Measurements from ENCODE around the gene NRARP.
A peak's percentile ranks its signal among the peaks of the same experiment; 100 is the strongest.

The NRARP gene

GRCh38 chr9:137255448-137256114 is 46.5 kb downstream of the NRARP start:
- no peak for DNase-seq

- peak; percentile 92 for DNase-seq
Measured at GRCh38 chr9:137254624-137255447, 47.2 kb downstream of the NRARP start, which contains the start of gene NELFB. Gene NELFB (plus strand): TSS chr9:137255327.

DNA sequence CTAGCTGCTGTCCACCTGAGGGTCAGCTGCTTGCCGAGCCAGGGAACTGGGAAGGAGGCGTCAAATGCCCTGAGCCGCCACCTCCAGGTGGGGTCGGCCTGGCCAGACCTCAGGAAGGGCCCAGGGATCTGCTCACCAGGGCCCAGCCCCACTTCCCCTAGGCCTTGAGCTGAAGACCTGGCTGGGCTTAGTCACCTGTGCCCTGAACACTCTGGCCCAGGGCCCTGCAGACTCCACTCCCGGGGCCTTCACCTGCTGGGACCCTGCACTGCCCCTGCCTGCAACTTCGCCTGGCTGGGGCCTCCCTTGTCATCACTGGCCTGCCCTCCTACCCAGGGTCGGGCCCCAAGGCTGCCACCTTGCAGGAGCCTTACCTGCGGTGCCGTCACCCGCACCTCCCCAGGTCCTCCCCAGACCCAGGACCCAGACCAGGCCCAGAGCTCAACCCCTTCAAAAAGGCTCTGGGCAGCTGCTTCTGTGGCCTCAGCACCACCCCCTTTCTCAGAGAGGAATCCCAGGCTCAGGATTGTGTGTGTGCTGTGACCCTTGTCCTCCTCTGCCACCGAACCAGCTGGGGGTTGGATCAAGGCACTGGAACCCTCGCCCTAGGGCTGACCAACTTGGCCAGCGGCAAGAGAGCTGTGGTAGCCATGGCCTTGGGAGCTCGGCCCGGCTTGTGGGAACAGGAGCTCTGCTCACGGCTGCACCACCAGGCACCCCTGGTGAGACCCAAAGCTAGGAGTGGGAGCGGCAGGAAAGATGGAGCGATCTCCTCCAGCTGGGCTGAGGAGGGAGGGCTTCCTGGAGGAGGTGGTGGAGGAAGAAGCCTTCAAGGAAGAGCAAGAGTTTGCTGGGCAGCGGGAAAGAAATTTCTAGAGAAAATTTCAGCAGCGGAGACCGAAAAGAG is 48.1 kb downstream of the NRARP start:
- no peak for DNase-seq

GRCh38 chr9:137252555-137253506 is 49.2 kb downstream of the NRARP start:
- no peak for DNase-seq

GRCh38 chr9:137251490-137252268 is 50.4 kb downstream of the NRARP start:
- DNase-seq: no peak

DNA sequence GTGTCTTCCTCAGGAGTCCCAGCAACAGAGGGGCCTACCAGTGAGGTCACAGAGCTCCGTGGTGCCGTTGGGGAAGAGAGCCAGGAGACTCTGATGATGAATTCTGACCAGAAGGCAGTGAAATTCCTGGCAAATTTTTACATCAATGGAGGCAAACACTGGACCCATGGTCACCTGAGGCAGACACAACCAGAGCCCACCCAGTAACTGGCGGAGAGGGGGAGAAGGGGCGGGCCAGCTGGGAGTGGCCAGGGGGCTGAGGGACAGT is 50.9 kb downstream of the NRARP start, which contains the start of gene STPG3:
STPG3 (plus strand) TSS at position 93 of the 268 bp plus-strand sequence; CDS start at position 94, 1 bp downstream.
- no peak for DNase-seq

DNA sequence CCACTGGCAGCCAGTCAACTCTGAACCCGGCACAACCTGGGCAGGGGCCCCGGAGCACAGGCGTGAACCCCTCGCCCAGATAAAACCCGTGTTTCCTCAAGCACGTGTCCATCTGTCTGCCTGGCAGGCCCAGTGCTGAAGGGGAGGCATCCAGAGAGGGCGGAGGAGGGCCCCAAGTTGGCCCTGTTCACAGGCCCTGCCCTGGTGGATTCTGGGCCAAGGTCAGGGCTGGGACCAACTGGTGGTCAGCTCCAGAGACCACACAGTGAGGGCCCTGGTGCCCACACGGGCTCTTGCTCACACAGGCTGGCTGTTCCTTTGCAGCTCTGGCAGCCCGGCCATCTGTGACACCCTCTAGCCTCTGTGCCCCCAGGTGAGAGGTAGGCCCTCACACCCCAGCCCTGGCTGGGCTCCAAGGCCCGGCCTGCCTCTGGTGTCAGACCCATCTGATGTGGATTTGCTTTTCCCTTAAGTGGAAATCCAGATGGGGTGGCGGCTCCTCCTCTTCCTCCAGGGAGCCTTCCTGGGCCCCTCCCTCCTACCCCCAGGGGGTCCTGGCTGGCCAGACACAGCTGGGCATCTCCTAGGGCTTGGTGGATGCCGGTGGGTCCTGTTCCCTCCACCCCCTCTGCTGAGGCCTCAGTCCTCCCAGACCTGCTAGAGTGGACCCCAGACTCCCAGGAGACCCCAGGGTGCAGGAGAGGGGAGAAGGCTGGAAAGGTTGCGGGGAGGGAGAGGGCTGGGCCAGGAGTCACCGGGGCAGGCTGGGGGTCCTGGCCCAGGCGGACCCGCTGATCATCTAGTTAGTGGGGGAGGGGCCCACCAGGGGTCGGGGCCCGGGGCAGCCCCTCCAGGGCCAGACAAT is 51.5 kb downstream of the NRARP start:
- DNase-seq: no peak
